Keratinocyte (primary cell): Measurements from ENCODE around the gene USP31.

Experiments
- EZH2 ChIP-seq: IDR thresholded peaks from one replicate; pipeline ENCODE4 v1.6.1; 2012; ENCODE audit warnings: inconsistent platforms, mild to moderate bottlenecking, low read length, moderate library complexity
- TF ChIP-seq, protein P1 (sequence below), 3 experiments: IDR thresholded peaks in 1 of 3; conservative IDR thresholded peaks in 1 of 3; optimal IDR thresholded peaks in 1 of 3; 2 replicates in 2 of 3; 3 replicates in 1 of 3; pipeline versions ENCODE3 to v1.5.1; 2011; ENCODE audit warnings: low read length in 3 of 3, mild to moderate bottlenecking in 3 of 3, moderate library complexity in 2 of 3, control low read depth in 1 of 3, inconsistent platforms in 1 of 3; ENCODE audit not compliant: insufficient read depth in 2 of 3; ENCODE audit errors: extremely low read depth in 1 of 3

DNA sequence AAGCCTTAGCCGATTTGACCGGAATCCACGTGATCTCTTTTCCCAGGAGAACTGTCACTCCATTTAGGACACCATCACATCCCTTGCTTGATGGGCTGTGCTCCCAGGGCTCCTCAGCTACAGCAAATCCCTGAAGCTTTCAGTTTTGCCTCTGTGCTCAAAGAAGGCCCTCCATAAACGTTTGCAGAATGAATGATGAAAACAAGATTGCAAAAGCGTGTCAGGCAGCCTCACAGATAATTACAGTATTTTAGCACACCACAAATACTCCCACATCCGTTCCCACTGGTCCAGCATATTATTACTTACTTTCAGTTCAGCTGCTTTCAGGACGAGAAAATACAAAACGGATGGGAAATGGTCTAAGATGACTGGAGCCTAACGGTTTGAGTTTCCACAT is 84.6 kb downstream of the USP31 start:
- TF ChIP-seq, protein P1, sequence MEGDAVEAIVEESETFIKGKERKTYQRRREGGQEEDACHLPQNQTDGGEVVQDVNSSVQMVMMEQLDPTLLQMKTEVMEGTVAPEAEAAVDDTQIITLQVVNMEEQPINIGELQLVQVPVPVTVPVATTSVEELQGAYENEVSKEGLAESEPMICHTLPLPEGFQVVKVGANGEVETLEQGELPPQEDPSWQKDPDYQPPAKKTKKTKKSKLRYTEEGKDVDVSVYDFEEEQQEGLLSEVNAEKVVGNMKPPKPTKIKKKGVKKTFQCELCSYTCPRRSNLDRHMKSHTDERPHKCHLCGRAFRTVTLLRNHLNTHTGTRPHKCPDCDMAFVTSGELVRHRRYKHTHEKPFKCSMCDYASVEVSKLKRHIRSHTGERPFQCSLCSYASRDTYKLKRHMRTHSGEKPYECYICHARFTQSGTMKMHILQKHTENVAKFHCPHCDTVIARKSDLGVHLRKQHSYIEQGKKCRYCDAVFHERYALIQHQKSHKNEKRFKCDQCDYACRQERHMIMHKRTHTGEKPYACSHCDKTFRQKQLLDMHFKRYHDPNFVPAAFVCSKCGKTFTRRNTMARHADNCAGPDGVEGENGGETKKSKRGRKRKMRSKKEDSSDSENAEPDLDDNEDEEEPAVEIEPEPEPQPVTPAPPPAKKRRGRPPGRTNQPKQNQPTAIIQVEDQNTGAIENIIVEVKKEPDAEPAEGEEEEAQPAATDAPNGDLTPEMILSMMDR (optimal IDR thresholded peaks at IDR 0.05 in 1 of 3, IDR thresholded peaks at IDR 0.05 in 1 of 3, conservative IDR thresholded peaks at IDR 0.05 in 1 of 3; ENCODE audit: extremely low read depth in 1 of 3, insufficient read depth in 2 of 3, low read length in 3 of 3): no peak
- TF ChIP-seq EZH2: no peak
